NCI-H82 (cell line): ENCODE data around the gene COL6A3.
A peak's percentile ranks its signal among the peaks of the same experiment; 100 is the strongest.

Experiments used
- DNase-seq: peaks from one replicate; lab custom pipeline; 2025; lab: John Stamatoyannopoulos, UW

Gene COL6A3

GRCh38 chr2:237296756-237297155 is 117.2 kb downstream of the COL6A3 start:
- DNase-seq, result no peak

GRCh38 chr2:237295889-237296480 is 118.0 kb downstream of the COL6A3 start:
- DNase-seq, result no peak

DNA sequence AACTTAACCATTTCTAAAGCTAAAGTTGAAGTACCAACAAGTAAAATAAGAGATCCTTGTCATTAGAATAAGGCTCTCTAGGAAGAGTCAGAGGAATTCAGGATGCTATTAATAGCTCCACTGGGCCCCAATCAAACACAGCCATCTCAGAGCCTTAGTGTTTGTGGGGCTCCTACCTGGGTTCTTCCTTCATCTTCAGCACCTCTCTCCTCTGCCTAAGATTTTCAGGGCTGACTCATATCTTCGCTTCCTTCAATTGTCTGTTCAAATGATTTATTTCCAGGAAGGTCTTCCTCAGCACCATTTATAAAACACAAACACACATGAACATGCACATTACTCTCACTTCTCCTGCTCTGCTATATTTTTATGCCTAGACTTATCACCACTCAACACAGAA is 119.5 kb downstream of the COL6A3 start:
- DNase-seq, result no peak

DNA sequence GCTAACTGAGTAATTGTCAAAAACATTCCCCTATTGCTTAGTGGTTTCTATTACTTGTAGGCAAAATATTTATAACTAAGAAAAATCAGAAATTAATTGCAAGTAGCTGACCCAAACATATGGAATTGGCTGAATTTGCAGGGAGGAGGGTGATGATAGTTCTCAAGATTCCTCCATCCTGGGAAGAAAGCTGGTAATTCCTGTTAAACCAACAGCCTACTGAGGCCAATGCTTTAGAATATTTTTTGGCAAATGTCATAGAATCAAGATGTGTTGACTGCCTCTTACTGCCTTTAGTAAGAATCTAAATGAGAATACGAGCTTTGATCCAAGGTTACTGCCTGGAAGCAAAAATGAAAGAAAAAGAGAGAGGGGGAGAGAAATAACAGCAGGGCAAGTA is 120.0 kb downstream of the COL6A3 start:
- no peak for DNase-seq

DNA sequence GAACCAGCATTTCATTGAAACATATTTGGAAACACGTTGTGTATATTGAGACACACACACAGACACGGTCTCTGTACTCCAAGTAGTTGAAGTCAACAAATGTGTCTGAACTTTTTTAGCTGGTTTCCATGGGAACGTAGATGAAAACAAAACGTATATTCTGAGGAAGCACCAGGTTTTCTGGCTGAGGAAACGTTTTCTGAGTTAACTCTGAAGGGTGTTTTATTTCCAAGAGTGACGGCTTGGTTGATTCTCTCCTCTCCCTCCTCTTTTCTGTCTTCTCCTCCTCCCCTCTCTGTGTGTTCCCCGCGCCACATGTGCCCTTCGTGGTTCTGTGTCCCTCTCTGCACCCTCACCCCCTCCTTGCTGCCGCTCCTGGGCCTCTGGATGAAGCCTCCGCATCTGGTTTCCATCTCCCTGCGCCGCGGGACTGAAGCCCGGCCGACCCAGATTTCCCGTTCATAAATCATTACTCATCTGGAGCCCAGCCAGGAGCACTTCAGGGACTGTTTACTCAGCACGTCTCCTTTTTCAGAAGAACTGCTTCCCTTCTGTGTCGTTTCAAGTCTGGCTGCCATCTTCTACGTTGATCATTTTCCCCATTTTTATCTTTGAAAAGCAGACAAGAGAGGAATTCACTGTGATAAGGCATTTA is 122.7 kb downstream of the COL6A3 start:
- peak; percentile 37 for DNase-seq

- DNase-seq, result no peak
Observed at GRCh38 chr2:237290261-237290660, 123.7 kb downstream of the COL6A3 start.

GRCh38 chr2:237289139-237289538 is 124.8 kb downstream of the COL6A3 start:
- DNase-seq, result no peak

DNA sequence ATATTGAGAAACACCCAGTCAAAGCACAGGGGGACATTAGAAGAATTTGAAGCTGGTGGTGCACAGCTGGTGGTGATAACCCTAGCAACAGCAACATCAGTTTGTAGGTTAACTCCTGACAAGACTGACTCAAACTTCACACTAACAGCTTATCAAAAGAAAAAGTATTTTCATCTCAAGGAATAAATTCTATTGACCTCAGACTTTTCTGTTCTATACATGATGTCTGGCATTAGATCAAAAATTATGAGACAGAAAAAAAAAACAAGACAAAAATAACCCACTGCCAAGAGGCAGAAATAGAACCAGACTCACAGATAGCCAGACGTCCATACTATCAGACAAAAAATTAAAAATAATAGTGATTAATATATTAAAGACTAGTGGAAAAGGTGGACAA is 126.1 kb downstream of the COL6A3 start:
- DNase-seq, result no peak

DNA sequence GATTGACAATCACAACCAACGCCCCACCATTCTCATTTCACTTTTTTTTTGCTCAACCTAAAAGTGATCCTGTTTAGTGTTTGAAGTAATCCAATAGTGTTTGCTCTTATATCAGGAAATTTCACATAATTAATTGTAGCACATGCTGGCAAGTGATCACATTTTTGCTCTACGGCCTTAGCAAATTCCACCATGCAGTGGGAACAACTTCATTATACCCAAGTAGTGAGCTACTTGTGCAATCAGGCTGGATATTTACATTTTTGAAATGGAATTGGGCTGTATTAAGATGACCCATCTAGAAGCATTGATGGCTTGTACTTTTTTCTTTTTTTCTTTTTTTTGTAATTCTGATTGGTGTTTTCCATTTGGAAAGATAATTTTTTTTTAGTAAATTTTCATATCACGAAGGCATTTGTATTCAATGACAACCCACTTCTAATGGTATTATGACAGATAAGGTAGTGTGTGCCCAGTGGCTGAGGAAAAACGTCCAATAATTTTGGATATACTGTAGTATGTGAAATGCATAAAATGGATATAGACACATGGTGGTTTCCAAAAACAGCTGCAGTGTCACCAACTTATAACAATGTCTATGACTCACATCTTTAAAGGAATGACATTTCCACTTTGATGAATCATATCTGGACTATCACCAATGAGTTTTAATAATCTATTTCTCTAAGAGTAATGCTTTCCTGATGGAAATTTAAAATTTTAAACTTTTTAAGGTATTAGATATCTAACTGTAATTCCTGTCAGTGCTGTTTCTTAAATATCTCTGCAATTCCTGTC is 130.6 kb downstream of the COL6A3 start:
- no peak for DNase-seq

DNA sequence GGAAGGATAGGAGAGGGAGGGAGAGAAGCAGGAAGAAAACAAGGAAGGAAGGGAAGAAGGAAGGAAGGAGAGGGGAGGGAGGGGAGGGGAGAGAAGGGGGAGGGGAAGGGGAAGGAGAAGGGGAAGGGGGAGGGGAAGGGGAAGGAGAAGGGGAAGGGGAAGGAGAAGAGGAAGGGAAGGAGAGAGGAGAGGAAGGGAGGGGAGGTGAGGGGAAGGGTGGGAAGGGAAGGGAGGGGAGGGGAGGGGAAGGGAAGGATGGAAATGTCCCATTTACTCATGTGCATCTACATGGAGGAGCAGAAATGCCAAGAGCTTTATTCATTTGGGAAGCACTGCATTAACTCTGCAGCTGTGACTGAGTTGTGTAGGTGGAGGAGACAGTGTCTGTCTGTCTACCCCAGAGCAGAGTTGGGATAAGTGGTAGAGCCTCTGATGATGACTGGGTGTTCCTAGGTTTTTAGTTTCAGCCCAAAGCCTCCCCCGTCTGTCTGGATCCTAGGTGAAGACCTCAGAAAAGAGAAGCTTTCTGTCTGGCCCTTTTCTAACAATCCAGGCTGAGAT is 131.3 kb downstream of the COL6A3 start:
- no peak for DNase-seq

DNA sequence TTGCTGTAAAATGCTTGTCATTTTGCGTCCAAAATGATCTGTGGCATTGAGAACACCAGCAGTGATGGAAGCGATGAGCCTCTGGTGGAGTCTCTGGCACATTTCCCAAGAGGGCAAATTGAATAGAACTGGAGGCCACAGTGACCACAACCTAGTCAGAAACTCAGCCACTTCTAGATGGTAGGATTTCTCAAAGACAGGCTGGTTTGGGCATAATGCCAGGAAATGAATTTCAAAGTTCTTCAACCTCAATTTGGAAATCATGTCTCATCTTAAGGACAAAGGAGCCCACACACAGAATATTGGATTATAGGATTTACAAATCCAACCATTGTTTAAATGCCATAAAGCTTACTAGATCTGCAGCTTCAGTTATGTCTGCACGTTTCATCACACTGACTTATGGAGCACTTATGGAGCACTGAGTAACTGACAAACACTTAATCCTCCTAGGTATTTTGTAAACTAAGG is 132.1 kb downstream of the COL6A3 start:
- peak; percentile 62 for DNase-seq

GRCh38 chr2:237280939-237281338 is 133.0 kb downstream of the COL6A3 start:
- no peak for DNase-seq

DNA sequence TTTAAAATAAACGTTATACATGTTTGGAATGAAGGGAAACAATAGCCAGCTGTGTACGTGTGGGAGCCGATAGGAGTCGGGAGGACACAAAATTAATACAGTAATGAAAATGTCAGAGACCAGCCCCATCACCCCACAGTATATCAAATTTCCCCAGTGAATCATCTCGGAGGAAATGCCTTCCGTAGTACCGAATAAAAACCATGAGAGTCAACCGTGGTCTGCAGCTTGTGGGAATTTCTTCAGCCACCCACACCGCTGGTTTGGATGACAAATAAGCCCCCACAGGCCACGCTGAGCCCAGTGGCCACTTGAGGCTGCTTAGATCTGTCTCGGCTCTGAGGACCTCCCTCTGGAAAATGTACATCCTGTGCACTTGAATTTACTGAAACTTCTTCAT is 133.7 kb downstream of the COL6A3 start:
- no peak for DNase-seq

- no peak for DNase-seq
Observed at GRCh38 chr2:237279012-237279768, 134.8 kb downstream of the COL6A3 start.

- DNase-seq, result no peak
Observed at GRCh38 chr2:237278568-237278967, 135.4 kb downstream of the COL6A3 start.

DNA sequence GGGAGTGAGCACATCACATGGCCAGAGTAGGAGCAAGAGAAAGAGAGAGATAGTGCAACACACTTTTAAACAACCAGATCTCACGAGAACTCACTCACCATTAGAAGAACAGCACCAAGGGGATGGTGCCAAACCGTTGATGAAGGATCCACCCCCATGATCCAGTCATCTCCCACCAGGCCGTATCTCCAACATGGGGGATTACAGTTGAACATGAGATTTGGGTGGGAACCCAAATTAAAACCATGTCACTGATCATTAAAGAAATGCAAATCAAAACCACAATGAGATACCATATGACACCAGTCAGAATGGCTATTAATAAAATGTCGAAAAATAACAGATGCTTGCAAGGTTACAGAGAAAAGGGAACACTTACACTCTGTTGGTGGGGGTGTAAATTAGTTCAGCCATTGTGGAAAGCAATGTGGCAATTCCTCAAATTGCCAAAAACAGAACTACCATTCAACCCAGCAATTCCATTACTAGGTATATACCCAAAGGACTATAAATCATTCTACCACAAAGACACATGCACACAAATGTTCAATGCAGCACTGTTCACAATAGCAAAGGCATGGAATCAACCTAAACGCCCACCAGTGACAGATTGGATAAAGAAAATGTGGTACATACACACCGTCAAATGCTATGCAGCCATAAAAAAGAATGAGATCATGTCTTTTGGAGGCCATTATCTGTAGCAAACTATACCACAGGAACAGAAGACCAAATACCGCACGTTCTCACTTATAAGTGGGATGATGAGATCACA is 137.1 kb downstream of the COL6A3 start:
- no peak for DNase-seq
